GM19397 (cell line): ENCODE results near the gene MSRB2.

Experiments used
- ATAC-seq: cut with Tn5 transposase; IDR thresholded peaks from one replicate; pipeline ENCODE4 v1.9.1; 2021; ENCODE audit warnings: mild to moderate bottlenecking, moderate library complexity; ENCODE audit not compliant: unreplicated experiment

Gene MSRB2

DNA sequence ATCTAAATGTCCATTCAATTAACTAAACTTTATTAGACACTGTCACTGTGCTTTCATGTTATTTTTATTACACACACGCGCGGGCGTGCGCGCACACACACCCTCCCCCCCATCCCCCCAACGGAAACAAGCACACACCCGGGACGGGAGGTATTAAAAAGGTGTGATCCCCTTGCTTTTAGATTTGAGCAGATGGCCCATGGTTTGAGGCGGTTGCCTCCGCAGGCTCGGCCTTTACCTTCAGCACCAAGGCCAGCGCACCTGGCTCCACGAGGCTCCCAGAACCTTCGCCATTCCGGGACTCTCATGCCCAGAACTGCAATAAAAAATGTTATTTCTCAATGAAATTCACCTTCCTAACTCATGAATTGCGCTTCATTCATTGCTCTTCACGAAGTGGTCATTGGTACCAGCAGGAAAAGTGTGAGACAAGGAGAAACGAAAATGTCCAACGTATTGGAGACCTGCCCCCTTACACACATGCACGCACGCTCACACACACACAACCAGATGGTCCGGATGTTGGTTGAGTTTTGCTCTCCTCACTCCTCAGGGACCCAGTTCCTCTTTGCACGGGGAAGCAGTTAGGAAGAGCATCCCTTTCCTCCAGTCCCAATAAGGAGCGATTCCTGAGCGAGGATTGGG lies 76.0 kb downstream of the MSRB2 start:
- no peak for ATAC-seq
